ENCODE data around the gene PDS5A.

GRCh38 chr4:39905656-39906055 lies 72.1 kb downstream of the PDS5A start:
- no peak for TF ChIP-seq CTCF (IDR thresholded peaks at IDR 0.05; ENCODE audit: low read depth, low read length)
- no peak for TF ChIP-seq POLR2A (IDR thresholded peaks at IDR 0.05; ENCODE audit: extremely low read depth, insufficient read length)
